Urinary bladder (tissue), 4 donors: ENCODE measurements around the gene LIME1. TPM values are rescaled to one million over a fixed set of nuclear protein-coding genes. Genes with fewer than 3 reads are reported as not detected.

Experiments
- DNase-seq: peaks from one replicate; pipeline ENCODE4 v3.0.0-alpha.2; 2015; ENCODE audit errors: extremely low spot score
- H3K27ac ChIP-seq: one replicate; pipeline ENCODE4 v1.5.1; 2013; ENCODE audit warnings: low read depth, mild to moderate bottlenecking, moderate library complexity
- H3K36me3 ChIP-seq: one replicate; pipeline ENCODE4 v1.6.1; 2013; ENCODE audit warnings: mild to moderate bottlenecking, moderate library complexity; ENCODE audit not compliant: insufficient read depth
- H3K4me1 ChIP-seq: one replicate; pipeline ENCODE4 v1.6.1; 2013; ENCODE audit warnings: mild to moderate bottlenecking, moderate library complexity; ENCODE audit not compliant: insufficient read depth
- H3K4me3 ChIP-seq: one replicate; pipeline ENCODE4 v1.5.1; 2013; ENCODE audit warnings: low read depth, low read length
- WGBS: extraction: QIAGEN DNeasy Blood & Tissue Kit; methylation state at CpG from one replicate; pipeline ENCODE4 v1.1.7; 2013; 5-methylcytosine and 5-hydroxymethylcytosine counted together
- polyA plus RNA-seq: library from polyadenylated mRNA; stranded (reverse); fragments of 200-250 nt; gene quantifications from one replicate; pipeline ENCODE4 v1.2.3, GENCODE V29; 2013
- total RNA-seq: library from RNA; depleted of rRNA; stranded (reverse); fragments of >200 nt; gene quantifications from one replicate; pipeline ENCODE4 v1.2.3, GENCODE V29; 2014
- donor health status: healthy with polysubstance abuse.
- donor health status: healthy.

The LIME1 gene
- total and polyA plus RNA-seq, 2 donors: 1.1 to 7.9 TPM

GRCh38 chr20:63701329-63702035 lies 35.0 kb upstream of the LIME1 start:
- peaks cover 2% of the 10 kb centered on the region for H3K36me3 ChIP-seq
- no peak for DNase-seq
- H3K27ac ChIP-seq: no peak overlapping the region
- no peaks in the 10 kb centered on the region for H3K4me1 ChIP-seq
- WGBS: 84% methylated on average over 14 of the region's 14 CpGs
- H3K4me3 ChIP-seq: no peak overlapping the region

- 90% methylated on average over 16 of the region's 16 CpGs for WGBS
- Histone ChIP-seq H3K36me3 (peaks cover 2% of the 10 kb centered on the region), H3K4me1 (no peaks in the 10 kb centered on the region), H3K27ac (no peak overlapping the region), H3K4me3 (no peak overlapping the region)
- DNase-seq: no peak
Measured at GRCh38 chr20:63702036-63702665, 34.3 kb upstream of the LIME1 start.

GRCh38 chr20:63702751-63703470 lies 33.6 kb upstream of the LIME1 start:
- Histone ChIP-seq H3K36me3 (peaks cover 2% of the 10 kb centered on the region), H3K4me3 (no peak overlapping the region), H3K4me1 (no peaks in the 10 kb centered on the region), H3K27ac (no peak overlapping the region)
- WGBS: 81% methylated on average over 13 of the region's 13 CpGs
- DNase-seq: no peak

GRCh38 chr20:63703471-63703975 lies 32.9 kb upstream of the LIME1 start:
- peaks cover 2% of the 10 kb centered on the region for H3K36me3 ChIP-seq
- H3K27ac ChIP-seq: no peak overlapping the region
- WGBS: 89% methylated on average over 15 of the region's 15 CpGs
- H3K4me3 ChIP-seq: no peak overlapping the region
- no peak for DNase-seq
- H3K4me1 ChIP-seq: no peaks in the 10 kb centered on the region

GRCh38 chr20:63703976-63704748 lies 32.3 kb upstream of the LIME1 start:
- no peak for DNase-seq
- Histone ChIP-seq H3K36me3 (peaks cover 2% of the 10 kb centered on the region), H3K27ac (no peak overlapping the region), H3K4me3 (no peak overlapping the region), H3K4me1 (no peaks in the 10 kb centered on the region)
- 86% methylated on average over 11 of the region's 11 CpGs for WGBS

- no peaks in the 10 kb centered on the region for H3K4me1 ChIP-seq
- no peak overlapping the region for H3K27ac ChIP-seq
- DNase-seq: no peak
- H3K4me3 ChIP-seq: no peak overlapping the region
- 80% methylated on average over 6 of the region's 6 CpGs for WGBS
- peaks cover 2% of the 10 kb centered on the region for H3K36me3 ChIP-seq
Measured at GRCh38 chr20:63704749-63705117, 31.7 kb upstream of the LIME1 start.

GRCh38 chr20:63705232-63706026 lies 31.0 kb upstream of the LIME1 start:
- no peak for DNase-seq
- WGBS: 92% methylated on average over 8 of the region's 8 CpGs
- no peak overlapping the region for H3K4me3 ChIP-seq
- H3K27ac ChIP-seq: no peak overlapping the region
- no peaks in the 10 kb centered on the region for H3K4me1 ChIP-seq
- H3K36me3 ChIP-seq: peaks cover 2% of the 10 kb centered on the region

- Histone ChIP-seq H3K4me3 (no peak overlapping the region), H3K4me1 (no peaks in the 10 kb centered on the region), H3K27ac (no peak overlapping the region), H3K36me3 (peaks cover 2% of the 10 kb centered on the region)
- WGBS: 85% methylated on average over 12 of the region's 12 CpGs
- DNase-seq: no peak
Measured at GRCh38 chr20:63706027-63706695, 30.3 kb upstream of the LIME1 start.

GRCh38 chr20:63706852-63707557 lies 29.5 kb upstream of the LIME1 start:
- H3K4me3 ChIP-seq: peak overlapping the region; percentile 97
- WGBS: 4% methylated on average over 56 of the region's 56 CpGs
- no peak for DNase-seq
- H3K36me3 ChIP-seq: peaks cover 2% of the 10 kb centered on the region
- H3K4me1 ChIP-seq: no peaks in the 10 kb centered on the region
- peak overlapping the region; percentile 94 for H3K27ac ChIP-seq

GRCh38 chr20:63707558-63708300 lies 28.7 kb upstream of the LIME1 start, which contains the start of the genes ARFRP1 and ZGPAT:
Gene ARFRP1 (minus strand): TSS chr20:63707976. CDS start chr20:63707091, 885 bp downstream.
Gene ZGPAT (plus strand): TSS chr20:63708039. CDS start chr20:63708581, 542 bp downstream.
- no peaks in the 10 kb centered on the region for H3K4me1 ChIP-seq
- H3K4me3 ChIP-seq: peak within 1 kb of the TSS; percentile 97
- peaks cover 2% of the 10 kb centered on the region for H3K36me3 ChIP-seq
- under 1% methylated on average over 98 of the region's 98 CpGs for WGBS
- peak; percentile 31 for DNase-seq
- peak within 1 kb of the TSS; percentile 94 for H3K27ac ChIP-seq
